ENCODE data around the gene LASP1NB.
A peak's percentile ranks its signal among the peaks of the same experiment; 100 is the strongest.
"Not testable (repeated sequence)": the region's sequence is repeated elsewhere in the genome, so short reads cannot be mapped to it uniquely, and the experiment has no call there.

The LASP1NB gene

DNA sequence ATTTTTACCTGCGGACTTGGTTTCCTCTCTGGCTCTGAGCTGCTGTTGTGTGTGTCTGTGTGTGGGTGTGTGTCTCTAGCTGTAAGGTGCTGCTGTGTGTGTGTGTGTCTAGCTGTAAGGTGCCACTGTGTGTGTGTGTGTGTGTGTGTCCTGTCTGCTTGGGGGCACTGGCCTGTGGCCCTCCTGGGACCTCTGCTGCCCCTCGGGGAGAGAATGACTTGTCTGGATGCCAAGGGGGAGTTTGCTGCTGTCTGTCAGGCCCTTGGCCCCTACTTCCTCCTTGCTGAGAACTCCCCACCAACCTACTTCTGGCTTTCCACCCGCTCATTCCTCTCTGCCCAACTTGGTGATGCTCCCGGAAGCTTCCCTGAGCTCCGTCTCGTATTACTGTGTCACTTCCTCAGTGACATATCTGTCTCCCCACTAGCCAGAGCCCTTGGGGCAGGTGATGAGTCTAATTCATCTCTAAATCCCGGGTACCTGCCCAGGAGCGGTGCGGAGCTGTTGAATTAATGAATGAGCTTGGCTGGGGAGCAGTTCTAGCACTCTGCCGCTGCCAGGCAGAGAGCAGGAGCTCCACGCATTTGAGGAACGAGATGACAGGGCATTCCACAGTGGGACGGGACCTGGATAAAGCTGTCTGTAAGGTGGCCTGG lies 3.5 kb upstream of the LASP1NB start:
- H3K18ac ChIP-seq (ENCODE audit: low read length), result no peak overlapping the region
- no peak overlapping the region for H3K4me3 ChIP-seq (ENCODE audit: low read length)
- H2BK15ac ChIP-seq (replicated peaks; ENCODE audit: low read depth), result no peak overlapping the region
- H3K36me3 ChIP-seq (ENCODE audit: control insufficient read depth, insufficient read depth, low read length), result peaks cover 4% of the 10 kb centered on the region
- H4K5ac ChIP-seq (ENCODE audit: low read length), result no peak overlapping the region
- no peak overlapping the region for H4K8ac ChIP-seq (ENCODE audit: low read depth, low read length)
- no peaks in the 10 kb centered on the region for H3K27me3 ChIP-seq (ENCODE audit: insufficient read depth, low read length, poor library complexity)
- no peak overlapping the region for H3K56ac ChIP-seq (ENCODE audit: low read length)
- H3K79me2 ChIP-seq (ENCODE audit: control insufficient read depth, insufficient read depth, low read length), result no peaks in the 10 kb centered on the region
- no CpG with 5 or more reads among the region's 13 CpGs for WGBS (ENCODE audit: extremely low coverage, insufficient coverage, low lambda C conversion rate)
- H3K79me1 ChIP-seq (ENCODE audit: low read length), result no peaks in the 10 kb centered on the region
- H3K27ac ChIP-seq (ENCODE audit: low read depth, low read length), result no peak overlapping the region
- H3K23ac ChIP-seq (ENCODE audit: low read length), result no peak overlapping the region
- H2BK5ac ChIP-seq (ENCODE audit: low read length), result no peak overlapping the region
- H2BK120ac ChIP-seq (ENCODE audit: low read depth, low read length), result no peak overlapping the region
- no peak overlapping the region for H3K4me2 ChIP-seq (ENCODE audit: low read length)
- H2AK5ac ChIP-seq (ENCODE audit: low read length), result no peak overlapping the region
- no peak overlapping the region for H3K9ac ChIP-seq (ENCODE audit: low read length)
- no peak for DNase-seq
- peaks cover 2% of the 10 kb centered on the region for H3K4me1 ChIP-seq (ENCODE audit: control insufficient read depth, low read depth, low read length)
- no peak overlapping the region for H3K4ac ChIP-seq (ENCODE audit: low read depth, low read length)

DNA sequence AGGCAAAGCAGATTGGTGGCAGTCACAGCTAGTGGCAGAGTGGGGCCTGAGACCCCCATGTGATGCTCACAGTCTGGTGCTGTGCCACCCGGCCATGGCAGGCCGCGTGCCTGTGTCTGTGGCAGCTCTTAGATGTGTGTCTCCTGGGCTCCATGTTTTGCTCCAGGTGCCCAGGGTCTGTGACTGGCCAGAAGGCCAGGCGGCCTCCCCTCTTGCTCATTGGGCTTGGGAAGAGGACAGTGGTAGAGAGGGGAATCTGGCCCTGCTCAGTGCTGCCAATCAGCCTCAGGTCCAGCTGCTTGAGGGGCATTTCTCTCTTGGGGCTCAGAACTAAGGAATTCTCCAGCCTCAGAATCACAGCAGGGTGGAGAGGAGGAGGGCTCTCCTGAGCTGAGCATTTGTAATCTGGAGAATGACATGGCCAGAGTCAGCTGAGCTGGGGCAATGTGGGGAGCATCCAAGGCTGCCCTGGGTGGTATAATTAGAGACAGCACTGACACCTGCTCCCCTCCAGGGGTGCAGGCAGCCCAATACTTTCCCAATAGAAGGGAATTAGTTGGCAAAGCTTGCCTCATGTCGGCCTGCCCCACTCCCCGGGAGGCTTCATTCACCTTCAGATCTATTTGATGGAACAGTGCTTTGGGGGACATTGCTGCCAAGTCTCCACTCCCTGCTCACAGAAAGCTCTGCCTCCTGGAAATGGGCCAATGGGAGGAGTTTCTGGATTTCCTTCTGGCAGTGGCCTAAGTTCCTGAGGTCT lies 2.7 kb upstream of the LASP1NB start:
- no CpG with 5 or more reads among the region's 6 CpGs for WGBS (ENCODE audit: extremely low coverage, insufficient coverage, low lambda C conversion rate)
- Histone ChIP-seq H2BK5ac (ENCODE audit: low read length) (no peak overlapping the region), H3K27me3 (ENCODE audit: insufficient read depth, low read length, poor library complexity) (no peaks in the 10 kb centered on the region), H4K5ac (ENCODE audit: low read length) (no peak overlapping the region), H2AK5ac (ENCODE audit: low read length) (no peak overlapping the region), H2BK15ac (replicated peaks; ENCODE audit: low read depth) (no peak overlapping the region), H3K79me1 (ENCODE audit: low read length) (no peaks in the 10 kb centered on the region), H3K9ac (ENCODE audit: low read length) (no peak overlapping the region), H3K4me3 (ENCODE audit: low read length) (no peak overlapping the region), H2BK120ac (ENCODE audit: low read depth, low read length) (no peak overlapping the region), H3K56ac (ENCODE audit: low read length) (no peak overlapping the region), H3K36me3 (ENCODE audit: control insufficient read depth, insufficient read depth, low read length) (peaks cover 4% of the 10 kb centered on the region), H3K18ac (ENCODE audit: low read length) (no peak overlapping the region), H3K27ac (ENCODE audit: low read depth, low read length) (peak overlapping the region; percentile 32), H3K4ac (ENCODE audit: low read depth, low read length) (no peak overlapping the region), H3K4me1 (ENCODE audit: control insufficient read depth, low read depth, low read length) (peaks cover 2% of the 10 kb centered on the region), H3K79me2 (ENCODE audit: control insufficient read depth, insufficient read depth, low read length) (no peaks in the 10 kb centered on the region), H4K8ac (ENCODE audit: low read depth, low read length) (no peak overlapping the region), H3K4me2 (ENCODE audit: low read length) (no peak overlapping the region), H3K23ac (ENCODE audit: low read length) (no peak overlapping the region)
- DNase-seq, result peak; percentile 81

DNA sequence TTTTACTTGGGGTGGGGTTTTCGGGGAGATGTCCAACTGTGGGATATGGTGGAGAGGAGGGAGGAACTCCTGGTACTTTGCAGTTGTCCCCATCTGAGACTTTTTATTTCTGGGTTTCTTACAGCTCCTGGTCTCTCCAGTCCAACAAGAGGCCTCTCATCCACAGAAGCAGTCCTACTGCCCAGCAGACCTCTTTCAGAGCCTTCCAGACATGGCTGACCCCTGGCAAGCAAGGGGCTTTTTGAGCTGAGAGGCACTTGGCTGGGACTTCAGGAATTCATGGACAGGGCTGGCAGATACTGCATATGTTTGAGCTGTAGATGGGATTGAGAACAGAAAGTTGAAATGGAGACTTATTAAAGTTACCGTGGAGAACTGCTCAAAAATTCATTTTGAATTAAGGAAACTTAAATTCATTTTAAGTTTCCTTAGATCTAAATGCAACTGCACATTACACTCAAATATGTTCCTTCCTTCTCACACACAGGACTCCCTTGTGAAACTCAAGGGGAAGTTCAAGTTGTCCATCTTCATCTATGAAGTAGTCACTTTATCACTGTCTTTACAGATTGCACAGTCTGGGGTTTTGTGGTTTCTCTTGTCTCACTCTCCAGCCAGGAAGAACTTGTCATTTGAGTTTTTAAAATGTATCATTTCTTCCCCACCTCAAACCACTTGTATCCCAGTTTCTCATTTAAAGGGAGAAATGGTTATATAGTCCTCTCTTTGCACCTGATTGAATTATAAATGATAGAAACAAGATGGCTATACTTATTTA lies 1.1 kb downstream of the LASP1NB start:
- no peak overlapping the region for H3K4ac ChIP-seq (ENCODE audit: low read depth, low read length)
- no peak overlapping the region for H4K8ac ChIP-seq (ENCODE audit: low read depth, low read length)
- H3K79me2 ChIP-seq (ENCODE audit: control insufficient read depth, insufficient read depth, low read length), result no peaks in the 10 kb centered on the region
- H3K79me1 ChIP-seq (ENCODE audit: low read length), result no peaks in the 10 kb centered on the region
- no peak for DNase-seq
- no peak overlapping the region for H2BK5ac ChIP-seq (ENCODE audit: low read length)
- peaks cover 2% of the 10 kb centered on the region for H3K4me1 ChIP-seq (ENCODE audit: control insufficient read depth, low read depth, low read length)
- H3K9ac ChIP-seq (ENCODE audit: low read length), result no peak overlapping the region
- no peak overlapping the region for H2BK15ac ChIP-seq (replicated peaks; ENCODE audit: low read depth)
- no peak overlapping the region for H4K5ac ChIP-seq (ENCODE audit: low read length)
- H3K4me2 ChIP-seq (ENCODE audit: low read length), result no peak overlapping the region
- H3K27ac ChIP-seq (ENCODE audit: low read depth, low read length), result no peak overlapping the region
- H3K27me3 ChIP-seq (ENCODE audit: insufficient read depth, low read length, poor library complexity), result no peaks in the 10 kb centered on the region
- no peaks in the 10 kb centered on the region for H3K36me3 ChIP-seq (ENCODE audit: control insufficient read depth, insufficient read depth, low read length)
- no CpG with 5 or more reads among the region's 2 CpGs for WGBS (ENCODE audit: extremely low coverage, insufficient coverage, low lambda C conversion rate)
- no peak overlapping the region for H2BK120ac ChIP-seq (ENCODE audit: low read depth, low read length)
- no peak overlapping the region for H3K18ac ChIP-seq (ENCODE audit: low read length)
- no peak overlapping the region for H3K4me3 ChIP-seq (ENCODE audit: low read length)
- no peak overlapping the region for H3K56ac ChIP-seq (ENCODE audit: low read length)
- no peak overlapping the region for H2AK5ac ChIP-seq (ENCODE audit: low read length)
- H3K23ac ChIP-seq (ENCODE audit: low read length), result no peak overlapping the region

DNA sequence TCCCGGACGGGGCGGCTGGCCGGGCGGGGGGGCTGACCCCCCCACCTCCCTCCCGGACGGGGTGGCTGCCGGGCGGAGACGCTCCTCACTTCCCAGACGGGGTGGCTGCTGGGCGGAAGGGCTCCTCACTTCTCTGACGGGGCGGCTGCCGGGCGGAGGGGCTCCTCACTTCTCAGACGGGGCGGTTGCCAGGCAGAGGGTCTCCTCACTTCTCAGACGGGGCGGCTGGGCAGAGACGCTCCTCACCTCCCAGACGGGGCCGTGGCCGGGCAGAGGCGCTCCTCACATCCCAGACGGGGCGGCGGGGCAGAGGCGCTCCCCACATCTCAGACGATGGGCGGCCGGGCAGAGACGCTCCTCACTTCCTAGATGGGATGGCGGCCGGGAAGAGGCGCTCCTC lies 5.4 kb downstream of the LASP1NB start:
- H3K4me2 ChIP-seq (ENCODE audit: low read length); H3K27ac ChIP-seq (ENCODE audit: low read depth, low read length); H3K79me1 ChIP-seq (ENCODE audit: low read length): not testable (repeated sequence)

DNA sequence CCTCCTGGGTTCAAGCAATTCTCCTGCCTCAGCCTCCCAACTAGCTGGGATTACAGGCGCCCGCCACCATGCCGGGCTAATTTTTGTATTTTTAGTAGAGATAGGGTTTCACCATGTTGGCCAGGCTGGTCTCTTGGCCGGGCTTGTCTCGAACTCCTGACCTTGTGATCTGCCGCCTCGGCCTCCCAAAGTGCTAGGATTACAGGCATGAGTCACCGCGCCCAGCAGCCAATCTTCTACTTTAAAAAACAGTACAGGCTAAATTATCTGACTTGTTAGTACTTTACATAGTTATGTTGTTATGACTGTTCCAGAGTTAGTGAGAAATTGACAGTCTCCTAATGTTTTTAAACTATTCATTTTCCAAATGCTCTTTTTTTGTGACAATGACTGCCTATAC lies 8.5 kb downstream of the LASP1NB start:
- not testable (repeated sequence) for H3K23ac ChIP-seq (ENCODE audit: low read length); H3K4me1 ChIP-seq (ENCODE audit: control insufficient read depth, low read depth, low read length); H3K56ac ChIP-seq (ENCODE audit: low read length); H3K27ac ChIP-seq (ENCODE audit: low read depth, low read length); H3K4me2 ChIP-seq (ENCODE audit: low read length); DNase-seq; H3K27me3 ChIP-seq (ENCODE audit: insufficient read depth, low read length, poor library complexity); H2BK120ac ChIP-seq (ENCODE audit: low read depth, low read length); H2BK5ac ChIP-seq (ENCODE audit: low read length); H3K36me3 ChIP-seq (ENCODE audit: control insufficient read depth, insufficient read depth, low read length); H3K9ac ChIP-seq (ENCODE audit: low read length); H2BK15ac ChIP-seq (replicated peaks; ENCODE audit: low read depth); H2AK5ac ChIP-seq (ENCODE audit: low read length); H3K4ac ChIP-seq (ENCODE audit: low read depth, low read length); H3K79me1 ChIP-seq (ENCODE audit: low read length); H3K79me2 ChIP-seq (ENCODE audit: control insufficient read depth, insufficient read depth, low read length); H3K4me3 ChIP-seq (ENCODE audit: low read length); H4K8ac ChIP-seq (ENCODE audit: low read depth, low read length); H4K5ac ChIP-seq (ENCODE audit: low read length); H3K18ac ChIP-seq (ENCODE audit: low read length)
- WGBS (ENCODE audit: extremely low coverage, insufficient coverage, low lambda C conversion rate), result no CpG with 5 or more reads among the region's 9 CpGs

More for the DNA sequence above, 5.4 kb downstream of the LASP1NB start:
- not testable (repeated sequence) for H3K23ac ChIP-seq (ENCODE audit: low read length); DNase-seq; H3K79me2 ChIP-seq (ENCODE audit: control insufficient read depth, insufficient read depth, low read length); H4K5ac ChIP-seq (ENCODE audit: low read length); H3K4me1 ChIP-seq (ENCODE audit: control insufficient read depth, low read depth, low read length); H3K4me3 ChIP-seq (ENCODE audit: low read length); H2BK15ac ChIP-seq (replicated peaks; ENCODE audit: low read depth); H3K4ac ChIP-seq (ENCODE audit: low read depth, low read length); H2BK120ac ChIP-seq (ENCODE audit: low read depth, low read length); H2AK5ac ChIP-seq (ENCODE audit: low read length); H3K9ac ChIP-seq (ENCODE audit: low read length); H3K18ac ChIP-seq (ENCODE audit: low read length); H3K27me3 ChIP-seq (ENCODE audit: insufficient read depth, low read length, poor library complexity); H3K36me3 ChIP-seq (ENCODE audit: control insufficient read depth, insufficient read depth, low read length); H4K8ac ChIP-seq (ENCODE audit: low read depth, low read length); H2BK5ac ChIP-seq (ENCODE audit: low read length); H3K56ac ChIP-seq (ENCODE audit: low read length)
- WGBS (ENCODE audit: extremely low coverage, insufficient coverage, low lambda C conversion rate), result no CpG with 5 or more reads among the region's 36 CpGs

Data from mesendoderm (in vitro differentiated cells).